Sigmoid colon (tissue), 4 donors: ENCODE results near the gene DSCAML1.

Experiments
- CTCF ChIP-seq, 4 experiments: fragments of 450-650 bp in 3 of 4; fragments of 200-600 bp in 1 of 4; IDR thresholded peaks; one replicate each; pipeline ENCODE4 v1.5.1; 2016 to 2019; ENCODE audit warnings: antibody characterized with exemption in 4 of 4, mild to moderate bottlenecking in 3 of 4, moderate library complexity in 2 of 4
- EP300 ChIP-seq, 4 donors: sonication (generic); formaldehyde crosslinking; IDR thresholded peaks; one replicate each; pipeline ENCODE4 v1.6.1; 2017; ENCODE audit warnings: antibody characterized with exemption in 4 of 4
- POLR2A ChIP-seq, 2 donors: fragments of 450-650 bp; IDR thresholded peaks; one replicate each; pipeline ENCODE4 v1.6.1; 2016; ENCODE audit warnings: antibody characterized with exemption in 2 of 2, mild to moderate bottlenecking in 2 of 2, moderate library complexity in 2 of 2
- POLR2AphosphoS5 ChIP-seq, 4 donors: sonication (generic); formaldehyde crosslinking; IDR thresholded peaks; one replicate each; pipeline ENCODE4 v1.6.1; 2017; ENCODE audit warnings: antibody characterized with exemption in 4 of 4

DNA sequence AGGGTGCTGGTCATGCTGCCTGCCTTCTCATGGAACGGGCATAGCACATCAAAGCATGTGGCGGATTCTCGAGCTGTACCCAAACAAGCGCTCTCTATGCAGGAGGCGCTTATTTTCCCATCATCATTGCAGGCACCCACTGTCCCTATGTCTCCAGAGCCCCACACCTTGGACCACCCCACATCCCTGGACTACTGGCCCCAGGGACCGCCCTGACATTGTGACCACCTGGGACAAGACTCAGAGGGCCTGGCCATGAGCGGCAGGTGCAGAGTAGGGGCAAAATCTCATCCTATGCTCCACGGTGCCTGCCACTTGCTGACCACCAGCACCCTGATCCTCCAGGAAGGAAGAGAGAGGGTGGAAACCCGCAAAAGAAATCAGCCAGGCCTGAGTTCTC is 170.4 kb downstream of the DSCAML1 start:
- TF ChIP-seq CTCF (IDR thresholded peaks at IDR 0.05) (no peak), POLR2A (IDR thresholded peaks at IDR 0.05) (no peak), POLR2AphosphoS5 (IDR thresholded peaks at IDR 0.05) (no peak), EP300 (IDR thresholded peaks at IDR 0.05) (no peak)
